ENCODE results near the gene NEMP2.

The NEMP2 gene

GRCh38 chr2:190467575-190468083 lies 66.9 kb downstream of the NEMP2 start:
- TF ChIP-seq EZH2 (IDR thresholded peaks at IDR 0.05; ENCODE audit: borderline replicate concordance, low read length) (no peak), CTCF (IDR thresholded peaks at IDR 0.05; ENCODE audit: low read length) (no peak)
- peak overlapping the region; percentile 53 for H3K4me2 ChIP-seq (ENCODE audit: low read length)
- H3K27ac ChIP-seq (ENCODE audit: low read depth, low read length, poor library complexity, severe bottlenecking): peak overlapping the region; percentile 89
- H2AFZ ChIP-seq (ENCODE audit: low read length): no peak overlapping the region
- peak overlapping the region; percentile 11 for H3K4me3 ChIP-seq (ENCODE audit: low read depth, low read length, poor library complexity, severe bottlenecking)
- peak overlapping the region; percentile 41; the same call in 1 of the 2 replicates for H3K9ac ChIP-seq (ENCODE audit: low read length)
- no peaks in the 10 kb centered on the region for H3K27me3 ChIP-seq (ENCODE audit: insufficient read depth, low read length)
- no peaks in the 10 kb centered on the region for H3K79me2 ChIP-seq (ENCODE audit: insufficient read depth, low read length)
- peaks cover 53% of the 10 kb centered on the region for H3K4me1 ChIP-seq (ENCODE audit: insufficient read depth, low read length, severe bottlenecking)
- H3F3A ChIP-seq (ENCODE audit: insufficient read depth, low read length): no peaks in the 10 kb centered on the region
- no peaks in the 10 kb centered on the region for H4K20me1 ChIP-seq (ENCODE audit: insufficient read depth, low read length)
- H3K9me3 ChIP-seq (ENCODE audit: low read length): no peaks in the 10 kb centered on the region
- 0 out of 2 replicates have a peak, but pooled peaks cover 4% of the 10 kb centered on the region for H3K36me3 ChIP-seq (ENCODE audit: insufficient read depth, low read length)
- H3K9me2 ChIP-seq (ENCODE audit: low read depth, low read length): no peaks in the 10 kb centered on the region

GRCh38 chr2:190466819-190467446 lies 67.6 kb downstream of the NEMP2 start:
- Histone ChIP-seq H3K4me3 (ENCODE audit: low read depth, low read length, poor library complexity, severe bottlenecking) (no peak overlapping the region), H3K79me2 (ENCODE audit: insufficient read depth, low read length) (no peaks in the 10 kb centered on the region), H2AFZ (ENCODE audit: low read length) (no peak overlapping the region), H3K9ac (ENCODE audit: low read length) (no peak overlapping the region; the same call in 1 of the 2 replicates), H3K36me3 (ENCODE audit: insufficient read depth, low read length) (0 out of 2 replicates have a peak, but pooled peaks cover 4% of the 10 kb centered on the region), H3K9me2 (ENCODE audit: low read depth, low read length) (no peaks in the 10 kb centered on the region), H3K4me2 (ENCODE audit: low read length) (no peak overlapping the region), H3K27me3 (ENCODE audit: insufficient read depth, low read length) (no peaks in the 10 kb centered on the region), H3K4me1 (ENCODE audit: insufficient read depth, low read length, severe bottlenecking) (peaks cover 53% of the 10 kb centered on the region), H3K27ac (ENCODE audit: low read depth, low read length, poor library complexity, severe bottlenecking) (peak overlapping the region; percentile 89), H3F3A (ENCODE audit: insufficient read depth, low read length) (no peaks in the 10 kb centered on the region), H4K20me1 (ENCODE audit: insufficient read depth, low read length) (no peaks in the 10 kb centered on the region), H3K9me3 (ENCODE audit: low read length) (no peaks in the 10 kb centered on the region)
- no peak for TF ChIP-seq EZH2 (IDR thresholded peaks at IDR 0.05; ENCODE audit: borderline replicate concordance, low read length)
- TF ChIP-seq CTCF (IDR thresholded peaks at IDR 0.05; ENCODE audit: low read length): no peak

- H3K27ac ChIP-seq (ENCODE audit: low read depth, low read length, poor library complexity, severe bottlenecking): no peak overlapping the region
- peaks cover 51% of the 10 kb centered on the region for H3K4me1 ChIP-seq (ENCODE audit: insufficient read depth, low read length, severe bottlenecking)
- H3K9me2 ChIP-seq (ENCODE audit: low read depth, low read length): no peaks in the 10 kb centered on the region
- no peaks in the 10 kb centered on the region for H3K79me2 ChIP-seq (ENCODE audit: insufficient read depth, low read length)
- H3F3A ChIP-seq (ENCODE audit: insufficient read depth, low read length): no peaks in the 10 kb centered on the region
- H3K4me3 ChIP-seq (ENCODE audit: low read depth, low read length, poor library complexity, severe bottlenecking): no peak overlapping the region
- no peaks in the 10 kb centered on the region for H3K36me3 ChIP-seq (ENCODE audit: insufficient read depth, low read length)
- no peaks in the 10 kb centered on the region for H3K9me3 ChIP-seq (ENCODE audit: low read length)
- H4K20me1 ChIP-seq (ENCODE audit: insufficient read depth, low read length): no peaks in the 10 kb centered on the region
- no peak overlapping the region; the same call in 1 of the 2 replicates for H3K4me2 ChIP-seq (ENCODE audit: low read length)
- no peak overlapping the region for H2AFZ ChIP-seq (ENCODE audit: low read length)
- no peak overlapping the region for H3K9ac ChIP-seq (ENCODE audit: low read length)
- no peaks in the 10 kb centered on the region for H3K27me3 ChIP-seq (ENCODE audit: insufficient read depth, low read length)
- TF ChIP-seq EZH2 (IDR thresholded peaks at IDR 0.05; ENCODE audit: borderline replicate concordance, low read length) (no peak), CTCF (IDR thresholded peaks at IDR 0.05; ENCODE audit: low read length) (no peak)
Measured at GRCh38 chr2:190465060-190465459, 69.5 kb downstream of the NEMP2 start.

Measured in OCI-LY1 (cell line).